Left cardiac atrium (tissue), 4 donors: ENCODE results near the gene NEK5. TPM values are rescaled to one million over a fixed set of nuclear protein-coding genes. Genes with fewer than 3 reads are reported as not detected.

Source experiments
- ATAC-seq, 2 donors: fragments of 200-7000 bp; cut with Tn5 transposase; one replicate each; pipeline ENCODE4 v1.9.1; 2020; ENCODE audit warnings: mild to moderate bottlenecking in 2 of 2, moderate library complexity in 2 of 2
- DNase-seq: peaks from one replicate; pipeline ENCODE4 v3.0.0-alpha.2; 2020
- intact Hi-C, 2 donors: fragments of 100-400 bp; cut with DNase I; formaldehyde crosslinking; loops; one replicate each; pipeline versions ENCODE4 v1.14.1 to v1.15.1; 2022 to 2023
- total RNA-seq, 2 donors: library from RNA; stranded (reverse); fragmentation: NEBNext Ultra II Directional; extraction: Animal tissue kit (Norgen Biotek cat#: 25700); gene quantifications; one replicate each; pipeline ENCODE4 v1.2.1, GENCODE V29; 2021
- donor health status: DM: no; HTN: yes; CAD: no.
- donor health status: DM: no; HTN: yes; CAD: no; lungs with severe emphysema.
- donor health status: DM: yes; HTN: yes; CAD: no.
- donor health status: Dilated cardiomyopathy.

The NEK5 gene
- total RNA-seq, 2 donors from 2014 or later, result 0.44 TPM

DNA sequence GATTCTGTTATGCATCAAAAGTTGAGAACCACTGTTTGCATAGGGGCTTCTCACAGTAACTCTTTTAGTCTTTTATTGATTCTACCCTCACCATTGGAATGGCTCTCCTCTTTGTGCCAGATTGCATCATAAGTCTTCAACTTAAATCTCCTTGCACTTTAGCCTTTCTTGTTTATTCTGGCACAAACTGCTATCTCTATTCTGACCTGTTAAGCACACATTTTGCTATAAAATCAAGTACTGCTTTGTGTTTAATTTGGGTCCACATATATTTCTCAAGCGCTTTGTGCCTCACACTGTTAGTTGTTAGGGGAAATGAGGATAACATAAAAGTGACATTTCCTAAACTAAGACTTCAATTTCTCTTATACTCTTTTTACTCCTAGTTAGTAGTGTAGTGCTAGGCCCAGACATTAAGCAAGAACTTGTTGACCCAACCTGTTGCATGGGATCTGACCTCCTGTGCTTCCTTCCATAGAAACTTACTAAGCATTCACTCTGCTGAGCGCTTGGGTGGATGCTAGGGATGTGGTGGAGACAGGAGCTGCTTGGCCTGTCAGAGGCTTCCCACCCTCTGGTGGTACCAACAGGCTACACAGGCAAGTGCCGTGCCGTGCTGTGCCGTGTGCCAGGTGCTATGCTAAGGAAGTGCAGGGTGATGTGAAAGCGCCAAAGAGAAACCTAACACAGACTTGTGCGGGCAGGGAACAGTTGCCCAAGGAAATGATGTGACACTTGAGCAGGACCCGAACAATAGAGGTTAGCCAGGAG lies 103.2 kb downstream of the NEK5 start:
- ATAC-seq (peak in 1 of 2 donors; percentile 34), DNase-seq (no peak)
- intact Hi-C loops, result no loop called here

DNA sequence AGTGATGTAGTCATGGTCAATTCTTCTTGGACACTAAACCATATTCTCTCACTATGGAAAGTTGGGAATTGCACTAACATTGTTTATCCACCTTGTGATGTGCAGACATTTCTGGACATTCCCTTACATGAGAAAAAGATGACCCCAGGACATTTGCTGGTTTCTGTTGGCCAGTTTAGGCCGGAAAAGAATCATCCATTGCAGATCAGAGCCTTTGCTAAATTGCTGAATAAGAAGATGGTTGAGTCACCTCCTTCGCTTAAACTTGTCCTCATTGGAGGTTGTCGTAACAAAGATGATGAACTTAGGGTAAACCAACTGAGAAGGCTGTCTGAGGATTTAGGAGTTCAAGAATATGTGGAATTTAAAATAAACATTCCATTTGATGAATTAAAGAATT lies 104.4 kb downstream of the NEK5 start, which contains the start of gene UTP14C:
Gene UTP14C, plus strand, starts transcription at position 211 of the 400 bp plus-strand sequence. CDS start 4,114 bp downstream, outside the sequence.
- ATAC-seq, result no peak
- DNase-seq, result no peak
- intact Hi-C loops, result no loop called here

DNA sequence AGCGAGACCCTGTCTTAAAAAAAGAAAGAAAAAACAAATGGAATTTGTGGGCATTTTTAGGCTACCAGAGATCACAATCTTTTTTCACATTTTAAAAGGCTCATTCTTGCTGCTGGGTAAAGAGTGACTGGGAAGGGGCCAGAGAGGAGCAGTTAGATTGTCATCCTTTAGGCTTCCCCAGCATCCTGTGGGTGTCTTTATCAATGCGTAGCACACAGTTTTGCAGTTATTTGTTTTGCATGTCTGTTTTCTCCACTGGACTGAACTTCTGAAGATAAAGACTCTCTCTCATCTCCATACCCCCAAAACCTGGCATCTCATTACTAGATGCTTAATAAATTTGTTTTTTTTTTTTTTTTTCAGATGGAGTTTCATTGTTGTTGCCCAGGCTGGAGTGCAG lies 106.5 kb downstream of the NEK5 start:
- DNase-seq (no peak), ATAC-seq (no peak)
- intact Hi-C loops, result no loop called here

DNA sequence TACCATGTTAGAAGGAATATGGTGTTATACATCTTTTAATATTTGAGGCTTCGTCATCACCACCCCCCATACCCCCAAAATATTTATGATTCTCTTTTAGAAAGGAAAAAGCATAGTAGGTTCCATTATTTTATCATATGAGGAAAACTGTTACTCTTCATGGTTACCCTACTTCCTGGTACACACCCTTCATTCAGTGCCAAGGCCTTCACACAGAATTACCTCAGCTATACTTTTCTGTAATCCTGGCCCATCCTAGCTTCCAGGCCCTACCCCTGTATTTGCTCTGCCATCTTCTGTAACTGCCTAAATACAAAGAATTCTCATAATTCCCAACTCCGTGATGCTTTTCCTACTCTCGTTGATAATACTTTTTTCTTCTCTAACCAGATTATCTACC lies 108.7 kb downstream of the NEK5 start:
- ATAC-seq (no peak), DNase-seq (no peak)
- intact Hi-C loops, result no loop called here

DNA sequence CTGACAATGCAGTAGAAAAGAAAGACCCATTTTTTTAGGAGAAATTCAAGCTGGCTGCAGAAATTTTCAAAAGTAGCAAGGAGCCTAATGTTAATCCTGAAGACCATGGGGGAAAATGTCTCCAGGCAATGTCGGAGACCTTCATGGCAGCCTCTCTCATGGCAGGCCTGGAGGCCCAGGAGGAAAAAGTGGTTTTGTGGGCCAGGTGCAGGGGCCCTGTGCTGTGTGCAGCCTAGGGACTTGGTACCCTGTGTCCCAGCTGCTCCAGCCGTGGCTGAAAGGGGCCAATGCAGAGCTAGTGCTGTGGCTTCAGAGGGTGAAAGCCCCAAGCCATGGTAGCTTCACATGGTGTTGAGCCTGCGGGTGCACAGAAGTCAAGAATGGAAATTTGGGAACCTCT lies 112.6 kb downstream of the NEK5 start:
- DNase-seq (no peak), ATAC-seq (no peak)
- intact Hi-C loops, result no loop called here

DNA sequence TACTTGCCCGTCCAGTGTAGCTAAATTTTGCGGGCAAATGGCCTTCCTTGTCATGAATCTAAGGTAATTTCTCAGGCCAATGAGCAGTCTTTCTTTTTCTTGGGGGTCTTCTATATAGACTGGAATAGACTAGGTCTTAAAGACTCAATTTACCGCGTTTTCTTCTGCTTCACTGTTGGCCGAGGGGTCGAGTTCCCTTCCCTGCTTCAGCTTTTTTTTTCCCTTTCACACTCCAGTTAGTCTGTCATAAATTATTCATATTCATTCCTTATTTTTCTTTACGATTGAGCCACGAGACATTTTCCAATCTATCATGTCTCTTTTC lies 116.4 kb downstream of the NEK5 start:
- intact Hi-C loops, result no loop called here
- DNase-seq (no peak), ATAC-seq (no peak)

DNA sequence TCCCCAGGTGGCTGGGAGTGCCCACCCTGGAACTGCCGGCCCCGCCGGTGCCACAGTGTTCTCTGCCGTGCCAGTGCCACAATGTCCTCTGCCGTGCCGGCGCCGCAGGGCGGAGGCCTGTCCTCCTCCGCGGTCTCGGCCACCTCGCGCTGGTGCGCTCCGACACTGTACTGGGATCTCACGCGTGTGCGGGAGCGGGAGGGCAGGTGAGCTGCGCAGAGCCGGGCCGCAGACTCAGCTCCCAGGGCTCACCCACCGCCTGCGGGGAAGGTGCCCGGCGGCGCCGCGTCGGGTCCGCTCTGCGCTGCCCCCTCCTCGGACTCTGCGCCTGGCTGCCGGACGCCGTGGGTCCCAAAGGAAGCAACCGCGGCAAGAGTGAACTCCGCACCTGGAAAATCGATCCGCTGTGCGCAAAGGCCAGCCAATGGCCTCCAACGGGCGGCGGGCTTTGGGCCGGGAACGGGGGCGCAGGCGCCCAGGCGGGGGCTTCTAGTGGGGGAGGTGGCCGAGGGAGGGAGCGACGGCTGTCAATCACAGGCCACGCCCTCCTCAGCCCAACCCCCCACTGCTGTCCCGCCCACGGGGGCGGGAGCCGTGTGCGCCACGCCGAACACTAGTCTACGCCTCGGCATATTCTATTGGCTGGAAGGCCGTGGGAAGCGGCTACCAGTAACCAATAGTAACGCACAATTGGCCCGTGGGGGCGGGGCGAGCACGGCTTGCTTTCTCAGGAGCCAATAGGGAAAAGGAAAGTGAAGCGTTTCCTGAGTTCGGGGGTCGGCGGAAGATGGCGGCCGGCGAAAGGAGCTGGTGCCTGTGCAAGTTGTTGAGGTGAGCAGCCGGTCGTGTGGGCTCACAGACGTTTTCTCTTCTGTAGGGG lies 117.0 kb downstream of the NEK5 start, which contains the start of gene ALG11:
Gene ALG11, plus strand, starts transcription at position 767 of the 880 bp plus-strand sequence. Its CDS starts 21 bp downstream, at position 788.
- DNase-seq, result peak; percentile 100
- peak; percentile 100 for ATAC-seq
- intact Hi-C loops, result no loop called here

DNA sequence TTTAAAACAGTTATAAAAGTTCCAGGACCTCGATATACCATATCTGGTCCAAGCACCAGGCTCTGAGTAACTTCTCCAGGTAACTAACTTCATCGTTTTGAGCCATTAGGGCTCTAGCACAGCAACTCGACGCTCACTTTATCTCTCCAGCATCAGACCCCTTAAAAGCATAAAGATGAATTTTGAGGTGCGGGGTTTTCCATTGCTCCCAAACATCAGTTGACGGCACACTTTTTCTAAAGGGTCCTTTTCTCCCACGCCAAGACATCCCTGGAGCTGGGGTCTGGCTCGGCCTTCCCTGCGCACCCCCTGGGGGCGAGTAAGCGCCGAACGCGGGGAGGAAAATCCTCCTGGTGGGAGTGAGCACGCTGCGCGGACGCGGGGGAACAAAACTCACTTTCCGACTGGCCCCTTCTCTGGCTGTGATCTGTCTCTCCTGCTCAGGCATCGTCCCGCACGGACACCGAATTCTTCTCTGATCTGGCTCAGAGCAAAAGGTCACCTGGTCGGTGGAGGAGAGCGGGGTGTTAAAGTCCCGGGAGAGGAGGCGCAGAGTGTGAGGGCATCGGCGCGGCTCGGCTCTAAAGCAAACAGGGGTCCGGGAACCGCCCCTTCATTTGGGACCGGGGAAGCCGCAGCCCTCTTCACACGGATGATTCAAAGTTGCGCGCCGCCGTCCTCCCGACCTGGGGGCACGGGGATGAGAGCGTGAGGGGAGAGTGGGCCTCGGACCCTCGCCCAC lies 117.8 kb downstream of the NEK5 start, which contains the start of gene ATP7B:
Gene ATP7B, minus strand, starts transcription at position 561 of the 742 bp plus-strand sequence. Its CDS starts 113 bp downstream, at position 448.
- peak; percentile 14 to 55 for ATAC-seq
- peak; percentile 27 for DNase-seq
- intact Hi-C loops, result no loop called here

DNA sequence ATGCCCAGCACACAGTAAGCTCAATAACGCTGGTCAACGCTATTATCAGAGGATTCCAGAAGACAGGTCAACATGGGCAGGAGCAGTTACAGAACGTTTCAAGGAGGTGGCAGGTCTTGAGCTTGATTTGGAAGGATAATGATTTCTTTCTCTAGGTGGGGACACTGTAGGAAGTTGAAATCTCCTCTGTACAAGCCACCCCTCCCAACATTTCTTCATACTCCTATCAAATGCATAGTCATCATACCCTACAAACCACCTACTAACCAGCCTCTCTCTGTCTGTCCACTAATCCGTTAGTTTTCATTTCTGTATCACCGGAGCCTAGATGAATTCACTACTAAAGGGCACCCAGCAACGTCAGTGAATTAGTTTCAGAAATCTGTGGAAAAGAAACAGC lies 118.9 kb downstream of the NEK5 start:
- ATAC-seq, result no peak
- intact Hi-C loops, result loop anchor here in 1 of 2 donors (10.0 kb wide), 1 partner anchor 115 kb away; no protein-coding TSS in a partner anchor
- DNase-seq, result no peak

DNA sequence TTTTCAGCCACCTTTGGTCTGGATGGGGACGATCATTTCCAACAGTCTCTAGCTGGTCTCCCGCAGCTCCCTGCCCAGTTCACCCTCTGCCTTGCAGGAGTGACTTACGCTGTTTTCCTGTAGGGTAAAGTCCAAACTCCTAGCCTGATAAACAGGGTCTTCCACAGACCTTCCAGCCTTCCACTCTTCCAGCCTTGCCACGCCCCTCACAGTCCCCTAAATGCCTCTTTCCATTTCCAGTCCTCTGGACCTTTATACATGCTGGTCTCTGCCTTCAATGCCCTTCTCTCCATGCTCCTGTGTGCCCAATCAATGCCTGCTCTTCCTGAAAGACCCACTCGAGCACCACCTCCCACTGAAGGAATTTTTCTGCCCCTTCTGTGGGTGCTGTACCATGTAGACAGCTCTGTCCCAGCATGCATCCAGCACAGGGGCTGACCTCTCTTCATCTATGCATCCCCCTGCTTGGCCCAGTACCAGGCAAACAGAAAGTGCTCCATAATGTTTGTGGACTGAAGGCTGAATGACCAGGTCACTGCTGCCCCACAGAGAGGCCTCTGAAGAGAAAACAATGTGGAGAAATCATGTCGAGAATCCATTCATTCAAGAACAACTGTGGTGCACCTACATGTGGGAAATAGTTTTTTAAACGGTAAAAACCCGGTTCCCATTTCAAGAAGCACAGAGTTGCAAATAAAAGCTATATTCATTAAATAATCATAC lies 122.2 kb downstream of the NEK5 start:
- no peak for ATAC-seq
- intact Hi-C loops, result loop anchor here in 1 of 2 donors (10.0 kb wide), 1 partner anchor 112 kb away; no protein-coding TSS in a partner anchor
- DNase-seq, result no peak

DNA sequence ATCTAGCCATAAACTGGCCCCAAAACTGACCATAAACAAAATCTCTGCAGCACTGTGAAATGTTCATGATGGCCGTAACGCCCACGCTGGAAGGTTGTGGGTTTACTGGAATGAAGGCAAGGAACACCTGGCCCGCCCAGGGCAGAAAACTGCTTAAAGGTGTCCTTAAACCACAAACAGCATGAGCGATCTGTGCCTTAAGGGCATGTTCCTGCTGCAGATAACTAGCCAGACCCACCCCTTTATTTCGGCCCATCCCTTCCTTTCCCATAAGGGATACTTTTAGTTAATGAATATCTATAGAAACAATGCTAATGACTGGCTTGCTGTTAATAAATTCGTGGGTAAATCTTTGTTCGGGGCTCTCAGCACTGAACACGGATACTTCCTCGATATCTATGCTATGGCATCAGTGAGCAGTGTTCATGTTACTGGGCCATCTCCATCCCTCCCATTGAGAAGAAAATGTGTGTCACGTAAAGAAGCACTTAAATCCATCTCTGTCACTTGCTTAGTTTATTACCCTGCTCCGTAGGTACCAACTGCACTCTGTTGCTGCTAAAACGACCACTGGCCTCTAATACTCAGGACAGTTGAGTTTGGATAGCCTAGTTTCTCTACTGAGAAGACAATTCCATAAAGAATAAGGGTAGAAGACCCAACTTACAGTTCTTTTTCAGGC lies 122.9 kb downstream of the NEK5 start:
- ATAC-seq (no peak), DNase-seq (no peak)
- intact Hi-C loops, result loop anchor here in 1 of 2 donors (10.0 kb wide), 1 partner anchor 111 kb away; no protein-coding TSS in a partner anchor

DNA sequence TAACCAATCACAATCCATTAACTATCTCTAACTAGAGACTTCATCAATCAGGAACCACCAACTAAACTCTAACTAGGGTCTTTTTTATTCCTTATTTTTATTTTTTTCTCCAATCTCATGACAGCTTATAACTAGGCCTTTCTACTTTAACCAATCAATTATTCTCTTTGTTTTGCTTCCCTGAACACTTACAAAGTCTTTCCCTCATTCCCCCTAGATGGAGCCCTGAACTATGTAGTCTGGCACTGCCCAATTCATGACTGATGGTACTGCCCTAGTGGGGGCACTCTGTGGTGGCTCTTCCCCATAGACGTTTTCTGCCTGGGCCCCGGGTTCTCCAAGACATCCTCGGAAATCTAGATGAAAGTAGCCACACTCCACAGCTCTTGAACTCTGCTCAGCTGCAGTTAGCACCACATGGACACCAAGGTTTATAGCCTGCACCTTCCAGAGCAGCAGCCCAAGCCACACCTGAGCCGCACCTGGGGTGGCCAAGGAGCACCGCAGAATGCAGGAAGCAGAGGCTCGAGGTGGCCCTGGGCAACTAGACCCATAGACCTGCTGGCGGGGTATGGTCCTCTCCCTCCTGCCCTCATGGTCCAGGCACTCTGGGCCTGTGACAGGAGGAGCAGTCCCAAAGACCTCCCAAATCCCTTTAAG lies 124.2 kb downstream of the NEK5 start:
- intact Hi-C loops, result loop anchor here in 1 of 2 donors (5.0 to 10.0 kb wide), 2 partner anchors 110 to 123 kb away; partner anchors contain the start of gene NEK5
- DNase-seq (no peak), ATAC-seq (no peak)

DNA sequence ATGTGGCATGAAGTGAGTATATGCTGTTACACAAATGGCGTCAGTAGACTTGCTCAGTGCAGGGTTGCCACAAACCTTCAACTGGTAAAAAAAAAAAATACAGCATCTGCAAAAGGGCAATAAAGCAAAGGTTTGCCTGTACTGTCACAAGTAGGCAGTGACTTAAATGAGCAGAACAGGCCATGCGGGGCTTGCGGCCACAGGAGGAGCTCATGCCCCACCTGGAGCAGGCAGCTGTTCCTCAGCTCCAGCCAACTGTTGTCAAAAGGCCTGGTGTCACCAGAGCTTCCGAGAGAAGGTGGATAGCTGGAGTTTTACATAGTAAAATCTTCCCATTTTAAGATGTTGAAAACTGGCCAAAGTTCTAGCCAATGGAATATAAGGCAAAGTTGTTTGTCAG lies 125.3 kb downstream of the NEK5 start:
- DNase-seq (no peak), ATAC-seq (no peak)
- intact Hi-C loops, result loop anchor here in 1 of 2 donors (5.0 to 10.0 kb wide), 2 partner anchors 109 to 124 kb away; partner anchors contain the start of gene NEK5

DNA sequence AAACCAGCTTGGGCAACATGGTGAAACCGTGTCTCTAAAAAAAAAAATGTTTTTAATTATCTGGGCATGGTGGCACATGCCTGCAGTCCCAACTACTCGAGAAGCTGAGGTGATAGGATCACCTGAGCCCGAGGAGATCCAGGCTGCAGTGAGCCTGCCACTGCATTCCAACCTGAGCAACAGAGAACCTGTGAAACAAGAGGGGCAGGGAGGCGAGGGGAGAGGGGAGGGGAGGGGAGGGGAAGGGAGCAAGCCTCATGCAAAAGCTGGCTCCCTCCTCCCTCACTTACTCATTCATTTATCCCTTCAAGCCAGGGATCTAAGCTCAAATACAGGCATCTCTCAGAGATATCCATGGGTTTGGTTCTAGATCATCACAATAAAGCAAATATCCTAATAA lies 126.5 kb downstream of the NEK5 start:
- no peak for DNase-seq
- no peak for ATAC-seq
- intact Hi-C loops, result loop anchor here in 1 of 2 donors (5.0 to 10.0 kb wide), 2 partner anchors 108 to 125 kb away; partner anchors contain the start of gene NEK5

DNA sequence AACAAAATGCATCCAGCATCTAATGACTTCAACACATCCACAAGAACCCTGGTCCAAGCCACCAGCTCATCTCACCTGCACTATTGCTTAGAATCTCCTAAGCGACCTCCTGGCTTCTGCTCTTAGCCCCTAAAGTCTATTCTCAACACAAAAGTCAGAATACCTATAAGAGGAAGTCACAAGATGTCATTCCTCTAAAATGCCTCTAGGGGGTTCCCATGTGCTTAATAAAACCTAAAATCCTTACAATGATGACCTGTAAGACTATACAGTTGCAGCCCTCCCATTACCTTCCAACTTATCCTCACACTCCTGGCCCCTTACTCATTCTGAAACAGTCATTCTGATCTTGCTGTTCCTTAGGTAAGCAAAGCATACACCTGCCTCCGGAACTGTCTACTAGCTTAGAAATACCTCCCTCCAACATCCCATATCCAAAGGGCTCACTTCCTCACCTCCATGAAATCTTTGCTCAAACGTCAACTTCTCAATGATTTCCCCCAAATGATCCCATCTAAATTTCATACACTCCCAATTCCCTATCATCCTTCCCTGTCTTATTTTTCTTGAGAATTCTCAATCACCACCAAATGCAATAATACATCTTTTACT lies 127.6 kb downstream of the NEK5 start:
- DNase-seq, result no peak
- intact Hi-C loops, result loop anchor here in 1 of 2 donors (5.0 to 10.0 kb wide), 2 partner anchors 106 to 126 kb away; partner anchors contain the start of gene NEK5
- ATAC-seq, result peak in 1 of 2 donors; percentile 49

DNA sequence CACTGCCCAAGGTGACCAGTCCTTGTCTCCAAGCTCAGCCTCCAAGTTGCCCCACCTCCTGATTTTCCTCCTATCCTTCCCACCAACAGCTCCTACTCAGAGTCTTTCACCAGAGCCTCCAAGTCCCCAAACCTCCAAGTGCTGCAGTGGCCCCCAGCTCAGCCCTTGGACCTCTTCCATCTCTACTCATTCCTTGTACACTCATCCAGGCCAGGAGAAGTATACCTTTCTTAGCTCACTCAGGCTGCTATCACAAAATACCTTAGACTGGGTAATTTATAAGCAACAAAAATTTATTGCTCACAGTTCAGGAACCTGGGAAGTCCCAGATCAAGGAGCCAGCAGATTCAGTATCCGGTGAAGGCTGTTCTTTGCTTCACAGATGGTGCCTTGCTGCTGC lies 129.0 kb downstream of the NEK5 start:
- intact Hi-C loops, result loop anchor here (5.0 to 10.0 kb wide), 3 partner anchors 105 to 173 kb away; partner anchors contain the start of gene NEK5 (in 2 of the 2)
- peak in 1 of 2 donors; percentile 6 for ATAC-seq
- DNase-seq, result no peak
